Mesenchymal stem cell (in vitro differentiated cells and primary cell): ENCODE measurements around the gene KXD1.

Source experiments
- DNase-seq: peaks from one replicate; pipeline ENCODE4 v3.0.0-alpha.2; 2013
- H2AFZ ChIP-seq: one replicate; pipeline ENCODE4 v1.6.1; 2013; ENCODE audit warnings: low read depth, mild to moderate bottlenecking, control low read depth, inconsistent platforms, low read length, moderate library complexity
- H2AK5ac ChIP-seq: 2 replicates; pipeline ENCODE4 v1.6.1; 2013; ENCODE audit warnings: low read length, moderate library complexity, mild to moderate bottlenecking, inconsistent platforms; ENCODE audit not compliant: severe bottlenecking
- H2BK120ac ChIP-seq: one replicate; pipeline ENCODE4 v1.6.1; 2013; ENCODE audit warnings: low read depth, mild to moderate bottlenecking, inconsistent platforms, low read length, moderate library complexity
- H2BK12ac ChIP-seq, 2 experiments: one replicate each; pipeline ENCODE4 v1.6.1; 2013; ENCODE audit warnings: inconsistent platforms in 2 of 2, low read length in 2 of 2, mild to moderate bottlenecking in 2 of 2, moderate library complexity in 2 of 2, control low read depth in 1 of 2
- H2BK15ac ChIP-seq: one replicate; pipeline ENCODE4 v1.6.1; 2013; ENCODE audit warnings: mild to moderate bottlenecking, low read depth, inconsistent platforms; ENCODE audit not compliant: poor library complexity, severe bottlenecking
- H2BK5ac ChIP-seq: 2 replicates; pipeline ENCODE4 v1.6.1; 2013; ENCODE audit warnings: low read depth, mild to moderate bottlenecking, low read length, control low read depth, inconsistent platforms; ENCODE audit not compliant: poor library complexity, severe bottlenecking
- H3K14ac ChIP-seq, 2 experiments: one replicate each; pipeline ENCODE4 v1.6.1; 2013; ENCODE audit warnings: inconsistent platforms in 2 of 2, low read length in 2 of 2, control low read depth in 1 of 2, mild to moderate bottlenecking in 1 of 2, moderate library complexity in 1 of 2
- H3K18ac ChIP-seq, 2 experiments: one replicate each; pipeline ENCODE4 v1.6.1; 2013; ENCODE audit warnings: inconsistent platforms in 2 of 2, low read length in 2 of 2, control low read depth in 1 of 2, low read depth in 1 of 2, mild to moderate bottlenecking in 1 of 2
- H3K23ac ChIP-seq, 2 experiments: one replicate each; pipeline ENCODE4 v1.6.1; 2013; ENCODE audit warnings: inconsistent platforms in 2 of 2, low read length in 2 of 2, mild to moderate bottlenecking in 2 of 2, moderate library complexity in 2 of 2, control low read depth in 1 of 2
- H3K27ac ChIP-seq: 2 replicates; pipeline ENCODE4 v1.5.1; 2013; ENCODE audit warnings: mild to moderate bottlenecking, moderate library complexity, low read length, control low read depth, inconsistent platforms; ENCODE audit not compliant: poor library complexity, severe bottlenecking
- H3K27me3 ChIP-seq, 2 experiments: 2 replicates each; pipeline versions ENCODE4 v1.6.1 to v1.7.0; 2013; ENCODE audit warnings: low read length in 2 of 2, mild to moderate bottlenecking in 2 of 2, moderate library complexity in 2 of 2, control low read depth in 1 of 2, inconsistent platforms in 1 of 2; ENCODE audit not compliant: control insufficient read depth in 1 of 2, insufficient read depth in 1 of 2
- H3K36me3 ChIP-seq, 2 experiments: 2 replicates each; pipeline versions ENCODE4 v1.6.1 to v1.7.0; 2013; ENCODE audit warnings: low read length in 2 of 2, control low read depth in 1 of 2, inconsistent platforms in 1 of 2, low read depth in 1 of 2, mild to moderate bottlenecking in 1 of 2; ENCODE audit not compliant: insufficient read depth in 2 of 2, control insufficient read depth in 1 of 2
- H3K4ac ChIP-seq, 2 experiments: one replicate each; pipeline ENCODE4 v1.6.1; 2013; ENCODE audit warnings: inconsistent platforms in 2 of 2, low read length in 2 of 2, mild to moderate bottlenecking in 2 of 2, moderate library complexity in 2 of 2, control low read depth in 1 of 2, low read depth in 1 of 2
- H3K4me1 ChIP-seq: 2 replicates; pipeline ENCODE4 v1.6.1; 2013; ENCODE audit warnings: low read depth, low read length, control low read depth; ENCODE audit not compliant: control insufficient read depth, insufficient read depth
- H3K4me2 ChIP-seq: 2 replicates; pipeline ENCODE4 v1.6.1; 2013; ENCODE audit warnings: low read length, mild to moderate bottlenecking, inconsistent platforms; ENCODE audit not compliant: poor library complexity, severe bottlenecking
- H3K4me3 ChIP-seq, 2 experiments: 2 replicates each; pipeline versions ENCODE4 v1.5.1 to v1.7.0; 2013; ENCODE audit warnings: low read length in 2 of 2, mild to moderate bottlenecking in 2 of 2, control low read depth in 1 of 2, low read depth in 1 of 2; ENCODE audit not compliant: insufficient read depth in 1 of 2
- H3K79me1 ChIP-seq: replicated peaks from 2 replicates; pipeline ENCODE4 v1.6.1; 2013; ENCODE audit warnings: mild to moderate bottlenecking, control low read depth, low read length, inconsistent platforms; ENCODE audit not compliant: poor library complexity, severe bottlenecking
- H3K9ac ChIP-seq: 2 replicates; pipeline ENCODE4 v1.7.0; 2013; ENCODE audit warnings: mild to moderate bottlenecking, low read length, moderate library complexity
- H3K9me3 ChIP-seq: 2 replicates; pipeline ENCODE4 v1.7.0; 2013; ENCODE audit warnings: mild to moderate bottlenecking, low read length; ENCODE audit not compliant: control insufficient read depth
- H4K8ac ChIP-seq: one replicate; pipeline ENCODE4 v1.6.1; 2013; ENCODE audit warnings: inconsistent platforms, mild to moderate bottlenecking, low read length, moderate library complexity
- H4K91ac ChIP-seq: one replicate; pipeline ENCODE4 v1.6.1; 2013; ENCODE audit warnings: mild to moderate bottlenecking, low read length, inconsistent platforms
- WGBS: methylation state at CpG from one replicate; pipeline ENCODE4 v1.1.7; 2013; ENCODE audit warnings: mixed read lengths; 5-methylcytosine and 5-hydroxymethylcytosine counted together

Gene KXD1

DNA sequence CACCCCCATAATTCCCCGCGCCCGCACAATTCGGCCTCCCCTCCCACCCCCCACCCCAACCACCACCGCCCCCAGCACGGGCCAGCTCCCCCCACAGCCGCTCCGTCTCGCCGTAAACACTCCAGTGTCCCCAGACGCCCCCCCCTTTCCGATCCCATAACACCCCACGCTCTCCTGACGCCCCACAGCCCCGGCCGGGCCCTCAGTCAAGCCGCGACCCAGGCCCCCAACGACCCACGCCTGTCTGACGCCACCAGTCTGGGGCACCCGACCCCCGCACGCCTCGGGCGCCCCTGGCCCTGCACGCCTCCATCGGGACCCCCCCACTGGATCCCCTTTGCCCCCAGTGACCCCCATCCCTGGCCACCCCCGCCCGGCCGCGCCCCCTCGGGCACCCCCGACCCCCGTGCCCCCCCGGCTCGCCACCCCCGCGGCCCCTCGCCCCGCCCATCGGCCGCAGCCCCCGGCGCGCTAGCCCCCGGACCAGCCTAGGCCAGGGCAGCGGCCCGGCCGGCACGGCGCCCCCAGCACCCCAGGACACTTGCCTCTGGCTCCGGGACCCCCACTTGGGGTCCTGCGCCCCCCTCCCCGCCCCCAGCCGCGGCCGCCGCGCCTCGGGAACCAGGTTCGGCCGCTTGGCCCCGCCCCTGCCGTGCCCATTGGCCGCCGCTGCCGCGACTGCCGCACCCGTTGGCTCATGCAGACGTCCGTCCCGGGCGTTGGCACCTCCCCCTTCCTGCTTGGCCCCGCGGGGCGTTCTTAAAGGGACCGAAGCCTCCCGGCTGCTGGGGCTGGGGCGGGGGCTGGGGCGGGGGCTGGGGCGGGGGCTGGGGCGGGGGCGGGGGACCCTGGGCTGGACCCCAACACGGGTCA, 14.5 kb upstream of the KXD1 start, which contains the start of gene FKBP8:
Gene FKBP8, minus strand, starts transcription at position 633 of the 873 bp plus-strand sequence. CDS start 1,603 bp downstream, outside the sequence.
- peak within 1 kb of the TSS; percentile 88 for H3K4me2 ChIP-seq
- H2BK120ac ChIP-seq = peak within 1 kb of the TSS; percentile 99
- H2BK15ac ChIP-seq = peak within 1 kb of the TSS; percentile 94
- H2BK12ac ChIP-seq = peak within 1 kb of the TSS; percentile 71 to 97
- peak; percentile 86 for DNase-seq
- H3K79me1 ChIP-seq = peaks cover 21% of the 10 kb centered on the region
- peak within 1 kb of the TSS; percentile 50 to 83 for H3K14ac ChIP-seq
- peak within 1 kb of the TSS; percentile 96 for H4K91ac ChIP-seq
- peak within 1 kb of the TSS; percentile 43 for H2AFZ ChIP-seq
- H3K4me1 ChIP-seq = peaks cover 11% of the 10 kb centered on the region
- H2AK5ac ChIP-seq = peak within 1 kb of the TSS; percentile 14
- peak within 1 kb of the TSS; percentile 1 for H3K27ac ChIP-seq
- H3K27me3 ChIP-seq = no peaks in the 10 kb centered on the region
- peak within 1 kb of the TSS; percentile 96 to 98 for H3K18ac ChIP-seq
- peak within 1 kb of the TSS; percentile 100 for H4K8ac ChIP-seq
- WGBS = 1% methylated on average over 33 of the region's 86 CpGs
- peak within 1 kb of the TSS; percentile 79 for H2BK5ac ChIP-seq
- peaks cover 26 to 28% of the 10 kb centered on the region in 2 experiments for H3K36me3 ChIP-seq
- peak within 1 kb of the TSS; percentile 86 to 92 for H3K4me3 ChIP-seq
- no peaks in the 10 kb centered on the region for H3K9me3 ChIP-seq
- H3K9ac ChIP-seq = peak within 1 kb of the TSS; percentile 92
- H3K23ac ChIP-seq = no peak within 1 kb of the TSS
- peak within 1 kb of the TSS; percentile 73 to 76 for H3K4ac ChIP-seq

DNA sequence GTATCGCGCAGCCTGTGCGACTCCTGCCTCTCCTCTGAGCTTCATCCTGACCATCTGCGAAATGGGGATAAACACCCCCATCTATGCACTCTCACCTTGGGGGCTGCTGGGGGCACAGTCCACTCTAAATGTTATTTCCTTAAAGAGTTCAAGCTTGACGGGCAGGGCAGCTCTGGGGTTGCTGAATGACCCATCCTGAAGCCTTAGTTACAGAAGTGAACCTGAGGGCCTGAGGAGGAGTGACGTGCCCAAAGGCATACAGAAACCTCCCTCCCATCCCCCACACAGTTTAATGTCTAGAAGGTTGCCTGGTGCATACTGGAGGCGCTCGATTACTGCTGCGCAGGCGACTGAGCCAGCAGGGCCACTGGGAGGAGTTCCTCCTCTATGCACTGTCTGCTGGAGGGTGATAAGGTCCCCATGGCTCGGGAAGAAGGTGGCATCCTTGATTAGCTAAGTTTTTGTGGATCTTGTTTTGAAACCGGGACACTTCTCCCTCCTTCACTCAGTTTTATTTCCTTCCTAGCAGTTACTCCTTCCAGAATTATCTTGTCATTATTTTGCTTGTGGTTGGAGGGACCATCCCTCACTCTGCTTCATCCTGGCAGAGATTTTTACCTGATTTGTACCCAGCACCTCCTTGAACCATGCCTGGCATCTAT, 13.7 kb upstream of the KXD1 start:
- 11% methylated on average over 11 of the region's 12 CpGs for WGBS
- peak overlapping the region; percentile 43 for H2AFZ ChIP-seq

DNA sequence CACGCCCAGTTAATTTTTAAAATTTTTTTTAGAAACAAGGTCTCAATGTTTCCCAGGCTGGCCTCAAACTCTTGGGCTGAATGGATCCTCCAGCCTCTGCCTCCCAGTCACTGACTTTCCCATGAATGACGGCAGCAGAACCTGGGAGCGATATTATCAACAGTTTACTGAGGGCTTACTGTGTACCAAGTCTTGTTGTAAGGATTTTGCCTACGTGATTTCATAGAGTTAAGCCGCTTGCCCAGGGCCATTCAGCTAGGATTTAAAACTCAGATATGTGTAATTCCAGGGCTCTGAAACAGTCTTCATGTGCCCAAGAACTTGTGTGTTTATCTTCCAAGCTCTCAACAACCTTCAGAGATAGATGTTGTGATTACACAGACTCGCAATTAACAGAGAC, 6.0 kb upstream of the KXD1 start:
- Histone ChIP-seq H3K4me2 (no peak overlapping the region), H2AK5ac (no peak overlapping the region), H2BK120ac (no peak overlapping the region), H4K91ac (no peak overlapping the region), H3K27me3 (no peaks in the 10 kb centered on the region), H3K23ac (no peak overlapping the region), H3K4ac (no peak overlapping the region), H3K27ac (no peak overlapping the region), H2AFZ (no peak overlapping the region), H4K8ac (no peak overlapping the region), H2BK12ac (no peak overlapping the region), H3K79me1 (no peaks in the 10 kb centered on the region), H3K9me3 (no peaks in the 10 kb centered on the region), H3K18ac (no peak overlapping the region), H3K9ac (no peak overlapping the region), H3K4me1 (no peaks in the 10 kb centered on the region), H2BK15ac (no peak overlapping the region), H3K4me3 (no peak overlapping the region), H3K36me3 (no peaks in the 10 kb centered on the region), H2BK5ac (no peak overlapping the region), H3K14ac (no peak overlapping the region)
- no peak for DNase-seq
- 83% methylated on average over 5 of the region's 6 CpGs for WGBS

More for the DNA sequence above, 13.7 kb upstream of the KXD1 start:
- peaks cover 22 to 24% of the 10 kb centered on the region in 2 experiments for H3K36me3 ChIP-seq
- peak overlapping the region; percentile 92 for H4K91ac ChIP-seq
- no peaks in the 10 kb centered on the region for H3K9me3 ChIP-seq
- no peaks in the 10 kb centered on the region for H3K27me3 ChIP-seq
- H4K8ac ChIP-seq = peak overlapping the region; percentile 100
- no peak overlapping the region for H2AK5ac ChIP-seq
- no peak overlapping the region for H2BK5ac ChIP-seq
- H3K18ac ChIP-seq = peak overlapping the region; percentile 64 to 75
- peak overlapping the region in 1 of 2 experiments; percentile 33 for H3K4ac ChIP-seq
- H3K14ac ChIP-seq = no peak overlapping the region
- H3K4me2 ChIP-seq = peak overlapping the region; percentile 88
- DNase-seq = peak; percentile 84
- no peak overlapping the region for H3K23ac ChIP-seq
- H2BK15ac ChIP-seq = peak overlapping the region; percentile 23
- H2BK120ac ChIP-seq = peak overlapping the region; percentile 73
- H3K9ac ChIP-seq = peak overlapping the region; percentile 82
- H3K4me1 ChIP-seq = peaks cover 11% of the 10 kb centered on the region
- peak overlapping the region; percentile 52 to 79 for H3K4me3 ChIP-seq
- no peak overlapping the region for H3K27ac ChIP-seq
- H2BK12ac ChIP-seq = peak overlapping the region in 1 of 2 experiments; percentile 97
- peaks cover 21% of the 10 kb centered on the region for H3K79me1 ChIP-seq

- H3K4me3 ChIP-seq = peak overlapping the region; percentile 94 to 100
- H3K4me1 ChIP-seq = peaks cover 4% of the 10 kb centered on the region
- H2BK12ac ChIP-seq = peak overlapping the region in 1 of 2 experiments; percentile 75
- peak overlapping the region in 1 of 2 experiments; percentile 91 for H3K23ac ChIP-seq
- no peak overlapping the region for H3K27ac ChIP-seq
- H2BK15ac ChIP-seq = no peak overlapping the region
- H2BK120ac ChIP-seq = peak overlapping the region; percentile 78
- H3K18ac ChIP-seq = peak overlapping the region; percentile 56 to 97
- peak overlapping the region; percentile 83 for H4K91ac ChIP-seq
- 11% methylated on average over 11 of the region's 11 CpGs for WGBS
- peak overlapping the region; percentile 87 for H4K8ac ChIP-seq
- peak overlapping the region; percentile 43 for H2AK5ac ChIP-seq
- H2BK5ac ChIP-seq = peak overlapping the region; percentile 26
- H2AFZ ChIP-seq = peak overlapping the region; percentile 86
- no peak for DNase-seq
- peak overlapping the region; percentile 99 for H3K9ac ChIP-seq
- peaks cover 16% of the 10 kb centered on the region for H3K79me1 ChIP-seq
- H3K4me2 ChIP-seq = peak overlapping the region; percentile 79
- peak overlapping the region; percentile 79 to 97 for H3K4ac ChIP-seq
- H3K36me3 ChIP-seq = peaks cover 13 to 15% of the 10 kb centered on the region in 2 experiments
- H3K9me3 ChIP-seq = no peaks in the 10 kb centered on the region
- H3K27me3 ChIP-seq = no peaks in the 10 kb centered on the region
- peak overlapping the region in 1 of 2 experiments; percentile 96 for H3K14ac ChIP-seq
These were observed 509 bp downstream of the KXD1 start for GRCh38 chr19:18558202-18558555.
